IMR-90 (cell line): Measurements from ENCODE around the gene KAZN. TPM values are rescaled to one million over a fixed set of nuclear protein-coding genes. Genes with fewer than 3 reads are reported as not detected.

Source experiments
- ATAC-seq: fragments of 200-7000 bp; cut with Tn5 transposase; 2 replicates; pipeline ENCODE4 v1.9.1; 2020; ENCODE audit warnings: low read depth, mild to moderate bottlenecking, moderate library complexity
- BruUV-seq: library from RNA; stranded (reverse); fragments of 400-500 nt; replicated peaks from 2 replicates; lab custom pipeline; 2021; lab: Mats Ljungman, UMichigan
- CTCF ChIA-PET: fragments of 300-600 bp; formaldehyde crosslinking; extraction: SDS; loops from one replicate; lab custom pipeline; 2021; ENCODE audit warnings: antibody characterized with exemption; lab: Yijun Ruan, JAX
- POLR2A ChIA-PET: fragments of 300-600 bp; sonication (Branson Sonifier 250); formaldehyde crosslinking; loops from one replicate; lab custom pipeline; 2022; ENCODE audit warnings: antibody characterized with exemption; ENCODE audit not compliant: unreplicated experiment; lab: Charles Lee
- DNase-seq: peaks from one replicate; pipeline ENCODE4 v3.0.0; 2013
- H2AFZ ChIP-seq: replicated peaks from 2 replicates; pipeline ENCODE3; 2013; ENCODE audit warnings: low read length, mild to moderate bottlenecking; ENCODE audit not compliant: poor library complexity
- H2AK5ac ChIP-seq: 2 replicates; pipeline ENCODE4 v1.6.1; 2013; ENCODE audit warnings: low read depth, low read length, inconsistent platforms
- H2AK9ac ChIP-seq: replicated peaks from 2 replicates; pipeline ENCODE3; 2013; ENCODE audit warnings: mild to moderate bottlenecking, low read depth, low read length, moderate library complexity; ENCODE audit not compliant: poor library complexity
- H2BK120ac ChIP-seq: 2 replicates; pipeline ENCODE4 v1.6.1; 2013; ENCODE audit warnings: low read depth, low read length, inconsistent platforms
- H2BK15ac ChIP-seq: 3 replicates; pipeline ENCODE4 v1.6.1; 2013; ENCODE audit warnings: low read depth, low read length, inconsistent platforms
- H2BK20ac ChIP-seq: 2 replicates; pipeline ENCODE4 v1.6.1; 2013; ENCODE audit warnings: low read depth, mild to moderate bottlenecking, inconsistent platforms, low read length, moderate library complexity
- H2BK5ac ChIP-seq: 2 replicates; pipeline ENCODE4 v1.6.1; 2013; ENCODE audit warnings: mild to moderate bottlenecking, low read depth, low read length, inconsistent platforms; ENCODE audit not compliant: poor library complexity, severe bottlenecking
- H3K14ac ChIP-seq: replicated peaks from 2 replicates; pipeline ENCODE4 v1.6.1; 2013; ENCODE audit warnings: low read depth, low read length, inconsistent platforms
- H3K18ac ChIP-seq: 2 replicates; pipeline ENCODE4 v1.6.1; 2013; ENCODE audit warnings: low read depth, low read length, control low read depth
- H3K23ac ChIP-seq: 2 replicates; pipeline ENCODE4 v1.6.1; 2013; ENCODE audit warnings: low read depth, low read length, inconsistent platforms
- H3K27ac ChIP-seq: 2 replicates; pipeline ENCODE4 v1.5.1; 2013; ENCODE audit warnings: mild to moderate bottlenecking, control low read depth, low read length; ENCODE audit not compliant: insufficient read depth
- H3K27me3 ChIP-seq: 2 replicates; pipeline ENCODE4 v1.6.1; 2013; ENCODE audit warnings: low read length; ENCODE audit not compliant: control insufficient read depth, insufficient read depth
- H3K36me3 ChIP-seq: 2 replicates; pipeline ENCODE4 v1.6.1; 2013; ENCODE audit warnings: low read length, mixed read lengths; ENCODE audit not compliant: control insufficient read depth, insufficient read depth
- H3K4ac ChIP-seq: 2 replicates; pipeline ENCODE4 v1.6.1; 2013; ENCODE audit warnings: low read depth, low read length, inconsistent platforms
- H3K4me1 ChIP-seq: 2 replicates; pipeline ENCODE4 v1.6.1; 2013; ENCODE audit warnings: low read length, mixed read lengths; ENCODE audit not compliant: control insufficient read depth, insufficient read depth
- H3K4me2 ChIP-seq: 2 replicates; pipeline ENCODE4 v1.6.1; 2013; ENCODE audit warnings: low read depth, mild to moderate bottlenecking, control low read depth, low read length, moderate library complexity
- H3K4me3 ChIP-seq: 2 replicates; pipeline ENCODE4 v1.5.1; 2013; ENCODE audit warnings: low read depth, mild to moderate bottlenecking, control low read depth, low read length, moderate library complexity; ENCODE audit not compliant: insufficient read depth
- H3K56ac ChIP-seq: 2 replicates; pipeline ENCODE4 v1.6.1; 2013; ENCODE audit warnings: low read length, inconsistent platforms; ENCODE audit not compliant: insufficient read depth; ENCODE audit errors: extremely low read depth
- H3K79me1 ChIP-seq, 2 experiments: 2 replicates each; pipeline ENCODE4 v1.6.1; 2013; ENCODE audit warnings: low read length in 2 of 2, inconsistent platforms in 1 of 2, low read depth in 1 of 2
- H3K9ac ChIP-seq: 2 replicates; pipeline ENCODE4 v1.6.1; 2013; ENCODE audit warnings: low read depth, low read length, control low read depth
- H3K9me1 ChIP-seq: 2 replicates; pipeline ENCODE4 v1.6.1; 2013; ENCODE audit warnings: low read length, inconsistent platforms; ENCODE audit not compliant: insufficient read depth
- H3K9me3 ChIP-seq: 2 replicates; pipeline ENCODE4 v1.6.1; 2013; ENCODE audit warnings: low read length; ENCODE audit not compliant: control insufficient read depth, insufficient read depth
- H4K20me1 ChIP-seq: 2 replicates; pipeline ENCODE4 v1.6.1; 2013; ENCODE audit warnings: low read length, inconsistent platforms; ENCODE audit not compliant: insufficient read depth
- H4K5ac ChIP-seq: 2 replicates; pipeline ENCODE4 v1.6.1; 2013; ENCODE audit warnings: mild to moderate bottlenecking, low read depth, low read length, control low read depth
- H4K8ac ChIP-seq, 2 experiments: 2 replicates each; pipeline ENCODE4 v1.6.1; 2013; ENCODE audit warnings: low read depth in 2 of 2, low read length in 2 of 2, control low read depth in 1 of 2, inconsistent platforms in 1 of 2
- H4K91ac ChIP-seq: 2 replicates; pipeline ENCODE4 v1.6.1; 2013; ENCODE audit warnings: low read depth, low read length, inconsistent platforms; ENCODE audit not compliant: insufficient read depth
- CEBPB ChIP-seq: IDR thresholded peaks from 2 replicates; pipeline ENCODE4 v1.6.1; 2012; ENCODE audit warnings: low read depth, low read length, improper control_type of control experiment
- CHD1 ChIP-seq: IDR thresholded peaks from 2 replicates; pipeline ENCODE4 v1.6.1; 2012; ENCODE audit warnings: low read depth, low read length, improper control_type of control experiment
- RAD21 ChIP-seq: IDR thresholded peaks from 2 replicates; pipeline ENCODE4 v1.6.1; 2012; ENCODE audit warnings: low read length, improper control_type of control experiment
- RCOR1 ChIP-seq: IDR thresholded peaks from 2 replicates; pipeline ENCODE4 v1.6.1; 2012; ENCODE audit warnings: mild to moderate bottlenecking, low read length, improper control_type of control experiment; ENCODE audit not compliant: insufficient replicate concordance
- RFX5 ChIP-seq: IDR thresholded peaks from 2 replicates; pipeline ENCODE4 v1.8.0; 2012; ENCODE audit warnings: low read depth, mild to moderate bottlenecking, low read length, moderate library complexity
- WGBS, 2 experiments: methylation state at CpG; one replicate each; pipeline versions ENCODE4 v1.1.5 to v1.1.7; 2013; ENCODE audit warnings: missing lambda C conversion rate in 2 of 2; ENCODE audit not compliant: insufficient read length in 1 of 2; ENCODE audit errors: extremely low coverage in 2 of 2; 5-methylcytosine and 5-hydroxymethylcytosine counted together
- dilution Hi-C: fragments of 300-500 bp; cut with HindIII; formaldehyde crosslinking; loops from one replicate; pipeline ENCODE4 v1.14.3; 2018; ENCODE audit warnings: low sequenced_read_pairs; ENCODE audit not compliant: unreplicated experiment
- in situ Hi-C: fragments of 300-500 bp; cut with MboI; formaldehyde crosslinking; loops from 3 replicates; pipeline ENCODE4 v1.14.3; 2019; ENCODE audit warnings: low sequenced_read_pairs, inconsistent platforms, mixed read lengths
- intact Hi-C: fragments of 100-400 bp; cut with micrococcal nuclease; formaldehyde crosslinking; loops from 2 replicates; pipeline ENCODE4 v1.10.0; 2022
- polyA plus RNA-seq, 3 experiments: library from polyadenylated mRNA; depleted of rRNA; stranded (reverse); fragments of >200 nt; gene quantifications; 2 replicates each; pipeline ENCODE4 v1.2.3, GENCODE V29; 2012; ENCODE audit warnings: low replicate concordance in 1 of 3
- total RNA-seq: library from RNA; depleted of rRNA; stranded (reverse); fragments of >200 nt; gene quantifications from 2 replicates; pipeline ENCODE4 v1.2.3, GENCODE V29; 2012
- TF ChIP-seq, protein P1 (sequence below): fragments of 150-350 bp; IDR thresholded peaks from 2 replicates; pipeline ENCODE4 v1.6.1; 2016; ENCODE audit warnings: low read depth, mild to moderate bottlenecking, low read length, moderate library complexity, borderline replicate concordance
- TF ChIP-seq, protein P2 (sequence below): conservative IDR thresholded peaks from 2 replicates; pipeline ENCODE4 v1.5.1; 2012; ENCODE audit warnings: mild to moderate bottlenecking, low read depth, low read length, improper control_type of control experiment

The KAZN gene
- total and polyA plus RNA-seq, 2 of the 4 experiments (the other 2 are of a cell fraction): 5.2 to 10.5 TPM

DNA sequence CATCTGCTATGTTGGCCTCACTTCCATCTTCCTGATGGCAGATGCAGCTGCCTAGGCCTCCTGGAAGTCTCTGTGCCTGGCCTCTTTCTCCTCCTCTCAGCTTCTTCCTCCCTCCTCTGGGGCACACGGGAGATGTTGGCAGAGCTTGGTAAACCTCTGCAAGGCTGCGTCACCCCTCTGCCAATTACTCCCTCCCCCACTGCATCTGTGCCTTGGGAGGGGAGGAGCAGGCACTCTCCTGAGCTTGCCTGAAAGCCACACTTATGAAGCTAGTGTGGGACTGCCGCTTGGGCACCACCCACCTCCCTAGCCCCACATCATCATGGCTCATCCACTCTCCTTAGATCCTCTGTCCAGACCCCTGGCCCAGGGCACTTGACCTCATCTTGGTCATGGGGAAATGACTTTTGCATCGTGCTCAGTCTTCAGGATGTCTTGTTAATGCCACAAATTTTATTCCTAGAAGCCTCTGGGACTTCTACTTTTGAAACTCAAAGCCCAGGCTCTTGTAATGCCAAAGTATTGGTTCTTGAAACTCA, 547.7 kb downstream of the KAZN start:
- ChIA-PET POLR2A (no interaction called here), CTCF (no interaction called here)
- TF ChIP-seq, protein P1, sequence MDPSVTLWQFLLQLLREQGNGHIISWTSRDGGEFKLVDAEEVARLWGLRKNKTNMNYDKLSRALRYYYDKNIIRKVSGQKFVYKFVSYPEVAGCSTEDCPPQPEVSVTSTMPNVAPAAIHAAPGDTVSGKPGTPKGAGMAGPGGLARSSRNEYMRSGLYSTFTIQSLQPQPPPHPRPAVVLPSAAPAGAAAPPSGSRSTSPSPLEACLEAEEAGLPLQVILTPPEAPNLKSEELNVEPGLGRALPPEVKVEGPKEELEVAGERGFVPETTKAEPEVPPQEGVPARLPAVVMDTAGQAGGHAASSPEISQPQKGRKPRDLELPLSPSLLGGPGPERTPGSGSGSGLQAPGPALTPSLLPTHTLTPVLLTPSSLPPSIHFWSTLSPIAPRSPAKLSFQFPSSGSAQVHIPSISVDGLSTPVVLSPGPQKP: no peak
- TF ChIP-seq, protein P2, sequence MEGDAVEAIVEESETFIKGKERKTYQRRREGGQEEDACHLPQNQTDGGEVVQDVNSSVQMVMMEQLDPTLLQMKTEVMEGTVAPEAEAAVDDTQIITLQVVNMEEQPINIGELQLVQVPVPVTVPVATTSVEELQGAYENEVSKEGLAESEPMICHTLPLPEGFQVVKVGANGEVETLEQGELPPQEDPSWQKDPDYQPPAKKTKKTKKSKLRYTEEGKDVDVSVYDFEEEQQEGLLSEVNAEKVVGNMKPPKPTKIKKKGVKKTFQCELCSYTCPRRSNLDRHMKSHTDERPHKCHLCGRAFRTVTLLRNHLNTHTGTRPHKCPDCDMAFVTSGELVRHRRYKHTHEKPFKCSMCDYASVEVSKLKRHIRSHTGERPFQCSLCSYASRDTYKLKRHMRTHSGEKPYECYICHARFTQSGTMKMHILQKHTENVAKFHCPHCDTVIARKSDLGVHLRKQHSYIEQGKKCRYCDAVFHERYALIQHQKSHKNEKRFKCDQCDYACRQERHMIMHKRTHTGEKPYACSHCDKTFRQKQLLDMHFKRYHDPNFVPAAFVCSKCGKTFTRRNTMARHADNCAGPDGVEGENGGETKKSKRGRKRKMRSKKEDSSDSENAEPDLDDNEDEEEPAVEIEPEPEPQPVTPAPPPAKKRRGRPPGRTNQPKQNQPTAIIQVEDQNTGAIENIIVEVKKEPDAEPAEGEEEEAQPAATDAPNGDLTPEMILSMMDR: no peak
- TF ChIP-seq RAD21: no peak
- TF ChIP-seq CEBPB: no peak
- TF ChIP-seq RFX5: no peak
- no peak for TF ChIP-seq RCOR1
- no peak for TF ChIP-seq CHD1
- no peak overlapping the region for H2BK120ac ChIP-seq
- H2AK9ac ChIP-seq: no peak overlapping the region
- H4K91ac ChIP-seq: no peak overlapping the region
- no peaks in the 10 kb centered on the region for H4K20me1 ChIP-seq
- H3K4ac ChIP-seq: no peak overlapping the region
- 83% methylated on average over 1 of the region's 4 CpGs; no CpG with 5 or more reads in 1 of the 2 experiments for WGBS, 2 experiments
- DNase-seq (no peak), ATAC-seq (no peak)
- H3K18ac ChIP-seq: no peak overlapping the region
- H3K4me2 ChIP-seq: no peak overlapping the region
- H3K27me3 ChIP-seq: 0 out of 2 replicates have a peak, but pooled peaks cover 5% of the 10 kb centered on the region
- H3K9me1 ChIP-seq: no peaks in the 10 kb centered on the region
- no peak overlapping the region for H2AK5ac ChIP-seq
- H3K14ac ChIP-seq: no peak overlapping the region
- H3K23ac ChIP-seq: no peak overlapping the region
- no peak overlapping the region for H2BK15ac ChIP-seq
- no peak overlapping the region for H3K4me3 ChIP-seq
- H2BK20ac ChIP-seq: no peak overlapping the region
- dilution Hi-C loops: no loop called here
- no TSS peak for BruUV-seq
- H3K36me3 ChIP-seq: no peaks in the 10 kb centered on the region
- no peak overlapping the region for H2BK5ac ChIP-seq
- no peak overlapping the region for H3K9ac ChIP-seq
- no peaks in the 10 kb centered on the region; the same call in 1 of the 2 replicates for H3K4me1 ChIP-seq
- no peaks in the 10 kb centered on the region for H3K79me1 ChIP-seq
- no peak overlapping the region for H4K8ac ChIP-seq
- H2AFZ ChIP-seq: no peak overlapping the region
- H3K27ac ChIP-seq: no peak overlapping the region
- intact Hi-C loops: no loop called here
- H3K9me3 ChIP-seq: peaks cover 3% of the 10 kb centered on the region; the same call in 1 of the 2 replicates
- no peak overlapping the region for H4K5ac ChIP-seq
- in situ Hi-C loops: no loop called here
- no peak overlapping the region for H3K56ac ChIP-seq
